K562 (cell line): ENCODE results near the gene KDM2B. TPM values are rescaled to one million over a fixed set of nuclear protein-coding genes. Genes with fewer than 3 reads are reported as not detected.

ENCODE experiments used
- ATAC-seq: fragments of 200-7000 bp; cut with Tn5 transposase; 3 replicates; pipeline ENCODE4 v1.9.1; 2020; ENCODE audit warnings: moderate library complexity
- BruUV-seq: library from RNA; stranded (reverse); fragments of 400-500 nt; replicated peaks from 2 replicates; lab custom pipeline; 2021; lab: Mats Ljungman, UMichigan
- CTCF ChIA-PET: fragments of 300-600 bp; formaldehyde crosslinking; extraction: SDS; loops from one replicate; lab custom pipeline; 2021; ENCODE audit warnings: low intra/inter-chr PET ratio; lab: Yijun Ruan, JAX
- POLR2A ChIA-PET: fragments of 300-600, 350-650 bp; sonication (Branson Sonifier 250); formaldehyde crosslinking; extraction: SDS; loops from one replicate; lab custom pipeline; 2021; ENCODE audit warnings: antibody characterized with exemption, inconsistent platforms; lab: Yijun Ruan, JAX
- DNase-seq, 4 experiments: peaks; one replicate each; pipeline versions ENCODE4 v3.0.0 to v3.0.0-alpha.2; 2011 to 2018; ENCODE audit warnings: low spot score in 3 of 4, mixed read lengths in 3 of 4; ENCODE audit errors: extremely low read depth in 1 of 4
- FAIRE-seq: peaks from 2 replicates; lab custom pipeline; 2011; peaks lifted over from hg19 to GRCh38; lab: Jason Lieb, UNC
- H2AFZ ChIP-seq: 2 replicates; pipeline ENCODE4 v1.6.0; 2011; ENCODE audit warnings: low read depth, low read length, control low read depth, inconsistent platforms
- H3K27ac ChIP-seq: fragments of 200-600 bp; 3 replicates; pipeline ENCODE4 v1.8.0; 2011; ENCODE audit warnings: low read depth, mild to moderate bottlenecking, control low read depth, inconsistent platforms, low read length, moderate library complexity, mixed read lengths; ENCODE audit errors: extremely low read depth
- H3K27me3 ChIP-seq, 2 experiments: fragments of 300-600 bp in 1 of 2; 2 replicates in 1 of 2; 3 replicates in 1 of 2; pipeline versions ENCODE4 v1.6.0 to v1.8.0; 2011; ENCODE audit warnings: inconsistent platforms in 2 of 2, low read length in 2 of 2, mild to moderate bottlenecking in 1 of 2, mixed read lengths in 1 of 2, moderate library complexity in 1 of 2; ENCODE audit not compliant: control insufficient read depth in 2 of 2, insufficient read depth in 2 of 2
- H3K36me3 ChIP-seq: fragments of 300-600 bp; 3 replicates; pipeline ENCODE4 v1.8.0; 2011; ENCODE audit warnings: mild to moderate bottlenecking, low read length, inconsistent platforms; ENCODE audit not compliant: control insufficient read depth, insufficient read depth
- H3K4me1 ChIP-seq, 2 experiments: fragments of 200-600 bp in 1 of 2; replicated peaks in 1 of 2; 2 replicates in 1 of 2; 3 replicates in 1 of 2; pipeline versions ENCODE4 v1.5.1 to v1.8.0; 2011; ENCODE audit warnings: inconsistent platforms in 2 of 2, low read length in 2 of 2, mild to moderate bottlenecking in 1 of 2, mixed read lengths in 1 of 2, moderate library complexity in 1 of 2; ENCODE audit not compliant: control insufficient read depth in 2 of 2, insufficient read depth in 2 of 2
- H3K4me2 ChIP-seq: 2 replicates; pipeline ENCODE4 v1.6.1; 2011; ENCODE audit warnings: low read length, control low read depth, inconsistent platforms, mixed read lengths; ENCODE audit not compliant: insufficient read depth
- H3K4me3 ChIP-seq: fragments of 200-600 bp; sonication (generic), shearing (Covaris generic); 2 replicates; pipeline ENCODE4 v1.5.1; 2016; ENCODE audit warnings: control low read depth, inconsistent platforms
- H3K79me2 ChIP-seq: fragments of 200-600 bp; 3 replicates; pipeline ENCODE4 v1.8.0; 2011; ENCODE audit warnings: low read length, inconsistent platforms; ENCODE audit not compliant: control insufficient read depth, insufficient read depth
- H3K9ac ChIP-seq, 2 experiments: 2 replicates each; pipeline versions ENCODE4 v1.6.0 to v1.6.1; 2011; ENCODE audit warnings: low read depth in 2 of 2, low read length in 2 of 2, control low read depth in 1 of 2, inconsistent platforms in 1 of 2, mild to moderate bottlenecking in 1 of 2, mixed read lengths in 1 of 2; ENCODE audit not compliant: insufficient read depth in 1 of 2
- H3K9me1 ChIP-seq: one replicate; pipeline ENCODE4 v1.6.0; 2011; ENCODE audit warnings: inconsistent platforms, mild to moderate bottlenecking, low read length, moderate library complexity; ENCODE audit not compliant: control insufficient read depth, insufficient read depth
- H3K9me3 ChIP-seq: replicated peaks from 2 replicates; pipeline ENCODE4 v1.5.1; 2011; ENCODE audit warnings: low read depth, low read length, inconsistent platforms; ENCODE audit not compliant: control insufficient read depth, insufficient read depth
- H4K20me1 ChIP-seq: replicated peaks from 2 replicates; pipeline ENCODE4 v1.6.1; 2011; ENCODE audit warnings: low read length, inconsistent platforms, mixed read lengths; ENCODE audit not compliant: control insufficient read depth, insufficient read depth
- PCBP2 ChIP-seq: fragments of 200-400 bp; formaldehyde crosslinking; IDR thresholded peaks from 2 replicates; pipeline ENCODE4 v1.6.1; 2018; ENCODE audit warnings: low read length, low read depth, mild to moderate bottlenecking, moderate library complexity; ENCODE audit not compliant: poor library complexity, severe bottlenecking
- RBM25 ChIP-seq: fragments of 200-400 bp; formaldehyde crosslinking; IDR thresholded peaks from 2 replicates; pipeline ENCODE4 v1.6.1; 2018; ENCODE audit warnings: low read length, low read depth, moderate library complexity; ENCODE audit not compliant: severe bottlenecking
- ZKSCAN8 ChIP-seq: fragments of 200-800 bp; sonication (Bioruptor generic); IDR thresholded peaks from 2 replicates; pipeline ENCODE4 v1.6.1; 2016; ENCODE audit warnings: missing genetic modification characterization, missing compliant biosample characterization
- ZNF280A ChIP-seq: fragments of 450-650 bp; IDR thresholded peaks from 2 replicates; pipeline ENCODE4 v1.6.1; 2018; ENCODE audit warnings: mild to moderate bottlenecking, low read depth; ENCODE audit not compliant: partially characterized antibody
- WGBS: fragments of 100-300 bp; shearing (Covaris generic); methylation state at CpG from one replicate; pipeline ENCODE4 v1.1.6; 2016; ENCODE audit warnings: low coverage, mixed read lengths; ENCODE audit not compliant: insufficient coverage; ENCODE audit errors: missing lambda C conversion rate; 5-methylcytosine and 5-hydroxymethylcytosine counted together
- in situ Hi-C: fragments of 300-500 bp; cut with MboI; formaldehyde crosslinking; loops from 4 replicates; pipeline ENCODE4 v1.15.0; 2018; ENCODE audit warnings: inconsistent platforms, mixed read lengths
- intact Hi-C: fragments of 100-400 bp; cut with micrococcal nuclease; formaldehyde crosslinking; loops from 2 replicates; pipeline ENCODE4 v1.14.2; 2022
- polyA plus RNA-seq, 8 experiments: library from polyadenylated mRNA; depleted of rRNA in 4 of 8; stranded (reverse) in 5 of 8; unstranded in 3 of 8; fragments of >200 nt; fragmentation: Nextera tagmentation in 2 of 8; fragmentation: Illumina TruSeq in 1 of 8; extraction: Ambion mirVana in 2 of 8; extraction: Trizol in 1 of 8; gene quantifications; 2 replicates each; pipeline versions ENCODE4 v1.2.1 to v1.2.3, GENCODE V29; 2011 to 2014; ENCODE audit warnings: inconsistent platforms in 1 of 8, missing spikeins in 1 of 8
- total RNA-seq, 7 experiments: library from RNA; depleted of rRNA in 6 of 7; stranded (reverse); fragments of >200 nt in 6 of 7; fragmentation: Illumina TruSeq in 2 of 7; extraction: Trizol in 2 of 7; gene quantifications; 2 replicates each; pipeline versions ENCODE4 v1.2.1 to v1.2.3, GENCODE V29; 2011 to 2021; ENCODE audit warnings: low replicate concordance in 1 of 7

Gene KDM2B
- total and polyA plus RNA-seq, 9 of the 15 experiments (the other 6 are each of a cell fraction or from before 2014, with no cell fraction given): 7.4 to 50.5 (median 22.5) TPM

- Histone ChIP-seq H3K27me3 (no peaks in the 10 kb centered on the region), H3K4me3 (no peak overlapping the region), H3K4me2 (no peak overlapping the region), H3K9ac (no peak overlapping the region), H3K36me3 (0 out of 3 replicates have a peak, but pooled peaks cover 2% of the 10 kb centered on the region), H3K9me1 (no peaks in the 10 kb centered on the region), H3K79me2 (no peaks in the 10 kb centered on the region), H3K4me1 (peaks cover 20 to 35% of the 10 kb centered on the region in 2 experiments), H4K20me1 (no peaks in the 10 kb centered on the region), H3K9me3 (no peaks in the 10 kb centered on the region), H3K27ac (no peak overlapping the region), H2AFZ (no peak overlapping the region)
- no TSS peak for BruUV-seq
- WGBS: 82% methylated on average over 6 of the region's 6 CpGs
- TF ChIP-seq PCBP2: no peak
- no peak for TF ChIP-seq ZKSCAN8 (CRISPR knock-in tag)
- TF ChIP-seq RBM25: peak; percentile 81
- no peak for TF ChIP-seq ZNF280A
- no peak for FAIRE-seq
- ChIA-PET POLR2A (no interaction called here), CTCF (no interaction called here)
- in situ Hi-C loops: no loop called here
- no peak for ATAC-seq
- DNase-seq: no peak
- intact Hi-C loops: no loop called here
Observed at GRCh38 chr12:121539908-121540307, 40.9 kb downstream of the KDM2B start.
